ENCODE measurements around the gene BMPR1A. TPM values are rescaled to one million over a fixed set of nuclear protein-coding genes. Genes with fewer than 3 reads are reported as not detected.

The BMPR1A gene
- total RNA-seq, 6 experiments from 2014 or later: 9.9 to 20.4 (median 12.4) TPM

- Histone ChIP-seq H3K36me3 (no peaks in the 10 kb centered on the region), H3K4me3 (no peak overlapping the region), H3K27ac (no peak overlapping the region), H3K27me3 (no peaks in the 10 kb centered on the region), H3K9me3 (no peaks in the 10 kb centered on the region), H3K4me1 (peaks cover 0 to 25% (median 9%) of the 10 kb centered on the region in 4 donors)
- ATAC-seq: no peak
- DNase-seq: peak in 1 of 3 donors; percentile 52
- WGBS (ENCODE audit: insufficient coverage, low coverage, low lambda C conversion rate, missing lambda C conversion rate): 86% methylated on average over 1 of the region's 14 CpGs
- intact Hi-C loops (cut with DNase I): no loop called here
- TF ChIP-seq CTCF (IDR thresholded peaks at IDR 0.05) (peak in 2 of 4 donors; percentile 5 to 11), POLR2A (IDR thresholded peaks at IDR 0.05) (no peak)
These were observed 185.6 kb downstream of the BMPR1A start for GRCh38 chr10:86941991-86942421.

DNA sequence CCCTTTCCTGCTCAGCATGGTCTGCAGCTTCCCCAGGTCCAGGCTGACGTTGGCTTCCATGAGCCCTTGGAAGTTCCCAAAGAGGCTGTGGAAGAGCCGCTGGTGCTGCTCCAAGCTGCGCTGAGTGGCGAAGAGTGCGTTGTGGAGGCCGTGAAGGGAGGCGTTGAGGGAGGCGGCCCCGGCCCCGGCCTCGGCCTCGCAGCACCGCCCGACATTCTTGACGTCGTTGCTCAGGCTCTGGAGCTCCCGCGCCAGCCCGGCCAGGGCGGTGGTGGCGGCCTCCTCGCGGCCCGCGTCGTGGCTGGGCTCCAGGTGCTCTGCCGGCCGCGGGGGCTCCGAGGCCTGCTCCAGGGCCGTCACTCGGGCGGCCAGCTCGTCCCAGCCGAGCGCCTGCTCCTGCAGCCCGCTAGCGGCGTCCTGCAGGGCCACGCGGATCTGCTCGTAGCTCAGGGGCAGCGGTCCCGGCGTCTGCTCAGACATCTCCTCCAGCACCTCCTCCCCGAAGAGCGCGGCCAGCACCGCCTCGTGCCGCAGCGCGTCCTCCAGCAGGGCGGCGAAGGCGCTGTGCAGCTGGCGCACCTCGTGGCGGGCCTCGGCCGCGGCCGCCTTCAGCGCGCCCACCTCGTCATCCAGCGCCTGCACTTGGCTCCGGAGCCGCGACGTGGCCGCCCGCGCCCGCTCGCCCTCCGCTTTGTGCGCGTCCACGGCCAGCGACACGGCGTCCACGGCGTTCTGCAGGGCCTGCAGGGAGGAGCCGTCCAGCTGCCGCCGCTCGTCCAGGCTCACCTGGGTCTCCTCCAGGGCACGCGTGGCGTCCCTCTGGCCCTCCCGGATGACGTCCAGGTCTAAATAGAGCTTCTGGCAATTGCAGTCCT, 186.3 kb downstream of the BMPR1A start:
- Histone ChIP-seq H3K27me3 (no peaks in the 10 kb centered on the region), H3K36me3 (no peaks in the 10 kb centered on the region), H3K9me3 (no peaks in the 10 kb centered on the region), H3K4me1 (peaks cover 0 to 25% (median 9%) of the 10 kb centered on the region in 4 donors), H3K4me3 (peak overlapping the region in 1 of 3 donors; percentile 9), H3K27ac (no peak overlapping the region)
- 94% methylated on average over 25 of the region's 94 CpGs for WGBS (ENCODE audit: insufficient coverage, low coverage, low lambda C conversion rate, missing lambda C conversion rate)
- ATAC-seq (no peak), DNase-seq (peak in 1 of 3 donors; percentile 44)
- TF ChIP-seq POLR2A (IDR thresholded peaks at IDR 0.05): no peak
- no peak for TF ChIP-seq CTCF (IDR thresholded peaks at IDR 0.05)
- intact Hi-C loops (cut with DNase I): no loop called here

DNA sequence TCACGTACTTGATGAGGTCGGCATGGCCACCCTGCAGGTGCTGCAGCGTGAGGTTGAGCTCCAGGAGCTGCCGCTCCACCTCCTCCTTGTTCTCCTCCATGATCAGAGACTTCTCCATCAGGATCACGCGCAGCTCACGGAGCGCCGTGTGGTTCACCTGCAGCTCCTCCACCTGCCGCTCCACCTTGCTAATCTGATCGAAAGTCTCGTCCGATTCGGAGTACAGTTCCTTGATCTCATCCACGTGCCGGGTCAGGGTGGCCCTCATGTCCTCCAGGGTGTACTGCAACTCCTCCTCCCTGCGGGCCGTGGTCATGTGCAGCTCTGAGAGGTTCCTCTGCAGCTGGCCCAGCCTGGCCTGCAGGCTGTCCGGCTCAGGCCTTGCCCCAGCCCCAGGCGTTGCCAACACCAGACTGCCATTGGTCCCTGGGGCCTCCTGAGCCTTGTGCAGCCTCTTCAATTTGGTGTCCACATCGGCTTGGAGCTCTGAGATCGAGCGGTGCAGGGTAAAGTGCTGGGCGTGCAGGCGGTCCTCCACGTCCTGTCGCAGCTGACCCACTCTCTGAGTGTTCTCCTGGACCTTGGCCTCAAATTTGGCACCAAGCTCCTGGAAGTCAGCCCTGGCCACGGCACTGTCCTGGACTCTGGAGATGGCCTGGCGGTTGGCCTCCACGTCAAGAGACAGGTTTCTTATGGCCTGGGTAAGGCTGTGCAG, 187.1 kb downstream of the BMPR1A start:
- H3K27ac ChIP-seq: peak overlapping the region in 1 of 3 donors; percentile 26

DNA sequence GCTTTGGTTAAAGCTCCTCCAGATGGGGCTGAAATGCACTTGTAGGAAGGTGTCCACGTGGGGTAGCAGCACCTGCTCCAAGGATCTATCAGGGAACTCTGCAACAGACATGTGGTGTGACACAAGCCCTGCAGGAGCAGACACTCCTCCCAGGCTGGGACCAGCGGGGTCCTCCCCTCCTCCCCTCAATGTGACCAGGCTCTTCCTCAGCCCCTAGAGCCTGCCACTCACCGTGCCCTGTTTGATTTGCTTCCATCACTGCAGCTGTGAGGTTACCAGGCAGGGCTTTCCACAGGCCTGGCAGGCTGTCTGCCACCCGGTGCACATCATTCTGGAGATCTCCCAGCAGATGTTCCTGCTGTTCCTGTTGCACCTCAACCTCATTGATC, 187.6 kb downstream of the BMPR1A start:
- H3K27me3 ChIP-seq: no peaks in the 10 kb centered on the region
- H3K36me3 ChIP-seq: no peaks in the 10 kb centered on the region
- no peak for TF ChIP-seq POLR2A (IDR thresholded peaks at IDR 0.05)
- no peak for TF ChIP-seq CTCF (IDR thresholded peaks at IDR 0.05)
- no peak overlapping the region for H3K27ac ChIP-seq
- H3K4me1 ChIP-seq: peaks cover 0 to 25% (median 9%) of the 10 kb centered on the region in 4 donors
- DNase-seq (peak in 1 of 3 donors; percentile 63), ATAC-seq (peak in 3 of 4 donors; percentile 2 to 19 (median 3))
- no peaks in the 10 kb centered on the region for H3K9me3 ChIP-seq
- WGBS (ENCODE audit: insufficient coverage, low coverage, low lambda C conversion rate, missing lambda C conversion rate): no CpG with 5 or more reads among the region's 4 CpGs
- intact Hi-C loops (cut with DNase I): no loop called here
- no peak overlapping the region for H3K4me3 ChIP-seq

More for the DNA sequence above, 187.1 kb downstream of the BMPR1A start:
- no peaks in the 10 kb centered on the region for H3K27me3 ChIP-seq
- WGBS (ENCODE audit: insufficient coverage, low coverage, low lambda C conversion rate, missing lambda C conversion rate): 71% methylated on average over 5 of the region's 30 CpGs
- H3K36me3 ChIP-seq: no peaks in the 10 kb centered on the region
- intact Hi-C loops (cut with DNase I): no loop called here
- TF ChIP-seq CTCF (IDR thresholded peaks at IDR 0.05) (no peak), POLR2A (IDR thresholded peaks at IDR 0.05) (no peak)
- peak; percentile 76 to 93 (median 88) for DNase-seq
- peak; percentile 69 to 82 (median 80) for ATAC-seq
- H3K4me3 ChIP-seq: peak overlapping the region in 1 of 3 donors; percentile 9
- H3K4me1 ChIP-seq: peaks cover 0 to 25% (median 9%) of the 10 kb centered on the region in 4 donors
- no peaks in the 10 kb centered on the region for H3K9me3 ChIP-seq

Data from right lobe of liver (tissue), 6 donors.